GM12872 (cell line): ENCODE results near the gene ANK3.

Source experiments
- CTCF ChIP-seq: IDR thresholded peaks from 3 replicates; pipeline ENCODE4 v1.5.1; 2011; ENCODE audit warnings: low read depth, mild to moderate bottlenecking, low read length, moderate library complexity; ENCODE audit not compliant: insufficient read depth

The ANK3 gene

GRCh38 chr10:60137292-60137992, 252.2 kb downstream of the ANK3 start:
- TF ChIP-seq CTCF: no peak

GRCh38 chr10:60135020-60135419, 254.7 kb downstream of the ANK3 start:
- TF ChIP-seq CTCF: no peak

DNA sequence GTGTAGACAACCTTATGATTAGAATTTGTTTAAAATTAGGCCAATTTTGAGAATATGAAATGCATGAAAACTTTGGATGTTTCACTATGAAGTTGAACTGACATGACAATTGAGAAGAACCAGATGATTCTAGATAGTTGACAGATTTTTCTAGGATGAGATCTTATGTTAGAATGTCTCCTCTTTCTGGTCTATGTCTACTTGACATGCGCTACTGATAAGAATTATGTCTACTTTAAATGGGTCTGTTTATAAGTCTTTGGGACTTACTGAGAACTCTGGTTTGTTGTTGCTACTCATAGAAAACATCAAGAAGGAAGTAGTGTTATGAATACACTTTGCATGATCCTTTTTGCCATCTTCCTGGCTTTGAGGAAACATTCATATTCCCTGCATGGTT, 255.1 kb downstream of the ANK3 start:
- TF ChIP-seq CTCF: no peak

DNA sequence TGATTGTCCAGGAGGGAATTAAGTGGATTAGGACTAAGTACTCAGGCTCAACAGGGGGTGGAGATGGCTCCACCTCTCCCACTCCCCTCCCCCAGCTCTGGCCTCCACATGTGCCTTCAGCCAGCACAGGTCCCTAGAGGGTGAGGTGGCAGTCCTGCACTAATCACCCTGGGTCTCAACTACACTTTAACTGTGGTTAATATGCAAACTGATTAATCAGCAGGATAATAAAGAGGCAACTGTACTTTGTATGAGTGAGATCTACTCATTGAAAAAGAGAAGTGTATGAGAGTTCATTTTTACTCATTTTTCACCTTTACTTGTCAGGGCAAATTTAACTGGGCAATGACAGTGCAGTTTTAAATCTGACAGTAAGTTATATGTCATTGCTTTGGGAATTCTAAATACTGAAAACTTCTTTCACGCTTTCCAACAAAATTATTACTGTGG, 259.5 kb downstream of the ANK3 start:
- no peak for TF ChIP-seq CTCF

DNA sequence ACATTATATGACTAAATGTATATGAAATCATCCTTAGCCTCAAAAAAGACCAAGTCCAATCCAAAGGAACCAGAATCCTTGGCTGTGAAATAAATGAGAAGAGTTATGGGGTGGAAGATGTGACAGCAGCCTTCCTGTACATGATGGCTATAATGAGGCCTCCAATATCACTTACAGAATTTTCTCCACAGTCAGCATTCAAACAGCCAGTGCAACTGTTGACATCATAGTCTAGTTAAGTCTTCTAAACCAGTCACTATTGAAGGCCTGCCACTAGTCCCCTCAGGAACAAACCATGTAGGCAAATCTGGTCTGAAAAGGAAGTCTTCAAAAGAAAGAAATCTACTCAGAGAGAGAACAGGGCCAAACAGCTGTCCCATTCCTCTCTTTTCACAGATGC, 263.8 kb downstream of the ANK3 start:
- no peak for TF ChIP-seq CTCF

DNA sequence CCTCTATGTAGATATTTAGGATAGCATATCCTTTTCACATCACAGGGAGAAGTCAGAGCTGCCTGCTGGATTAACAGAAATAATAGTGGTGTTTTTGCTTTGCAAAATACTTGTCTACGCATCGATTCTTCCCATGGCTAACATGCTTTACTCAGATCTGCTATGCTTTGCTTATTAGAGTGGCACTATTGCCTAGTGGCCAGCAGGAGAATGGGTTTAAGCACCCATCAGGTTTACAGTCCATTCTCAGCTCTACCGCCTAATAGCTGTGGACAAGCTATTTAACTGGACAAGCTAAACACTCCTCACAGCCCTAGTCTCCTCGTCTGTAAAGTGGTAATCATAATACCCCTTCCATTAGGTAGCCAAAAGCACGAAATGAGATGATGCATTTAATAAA, 265.1 kb downstream of the ANK3 start:
- TF ChIP-seq CTCF: no peak

DNA sequence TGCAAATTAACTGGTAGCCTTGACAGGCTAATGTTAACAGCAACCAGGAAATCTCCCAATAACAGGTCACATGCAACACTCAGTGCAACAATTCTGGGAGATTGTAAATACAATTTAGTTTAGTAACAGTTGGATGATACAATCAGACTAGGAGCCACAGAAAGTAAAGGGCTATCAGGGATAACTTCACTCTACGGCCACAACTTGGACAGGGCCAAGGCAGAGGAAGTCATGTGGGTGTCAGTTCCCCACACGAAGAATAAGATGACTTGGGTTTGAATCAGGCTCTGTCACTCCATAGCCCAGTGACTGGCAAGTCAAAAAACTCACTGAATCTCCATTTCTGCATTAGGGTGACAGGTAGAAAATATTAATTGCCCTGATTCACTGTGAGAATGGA, 266.0 kb downstream of the ANK3 start:
- TF ChIP-seq CTCF: no peak
